Raji (cell line): Measurements from ENCODE around the gene KLK6.

Experiments
- POLR2A ChIP-seq: IDR thresholded peaks from 2 replicates; pipeline ENCODE4 v1.6.1; 2011; ENCODE audit warnings: low read depth, low read length, control low read depth; ENCODE audit not compliant: insufficient read depth

Gene KLK6

GRCh38 chr19:51000981-51001380, 31.6 kb upstream of the KLK6 start:
- TF ChIP-seq POLR2A: no peak

GRCh38 chr19:51000426-51000825, 31.0 kb upstream of the KLK6 start:
- TF ChIP-seq POLR2A: no peak

GRCh38 chr19:50998686-50999085, 29.3 kb upstream of the KLK6 start:
- no peak for TF ChIP-seq POLR2A

- no peak for TF ChIP-seq POLR2A
These were observed 28.7 kb upstream of the KLK6 start for GRCh38 chr19:50998061-50998460.

DNA sequence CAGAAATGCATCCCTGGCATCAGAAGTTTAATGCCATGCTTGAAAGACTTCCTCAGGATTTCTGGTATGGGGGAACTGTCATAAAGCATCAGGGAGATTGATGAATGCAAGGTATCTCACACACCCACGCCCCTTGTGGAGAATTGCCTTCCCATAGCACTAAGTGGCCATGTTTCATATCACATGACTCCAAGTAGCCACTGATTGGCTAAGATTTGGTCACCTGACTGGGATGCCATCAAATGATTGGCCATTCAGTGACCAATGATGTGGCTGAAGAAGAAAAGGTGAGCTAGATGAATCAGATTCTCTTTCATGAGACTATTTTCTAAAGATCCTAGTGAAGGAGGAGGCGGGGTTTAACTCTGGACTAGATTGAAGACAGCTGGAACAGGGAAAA, 24.7 kb upstream of the KLK6 start:
- TF ChIP-seq POLR2A: no peak

- no peak for TF ChIP-seq POLR2A
These were observed 23.3 kb upstream of the KLK6 start for GRCh38 chr19:50992666-50993035.

DNA sequence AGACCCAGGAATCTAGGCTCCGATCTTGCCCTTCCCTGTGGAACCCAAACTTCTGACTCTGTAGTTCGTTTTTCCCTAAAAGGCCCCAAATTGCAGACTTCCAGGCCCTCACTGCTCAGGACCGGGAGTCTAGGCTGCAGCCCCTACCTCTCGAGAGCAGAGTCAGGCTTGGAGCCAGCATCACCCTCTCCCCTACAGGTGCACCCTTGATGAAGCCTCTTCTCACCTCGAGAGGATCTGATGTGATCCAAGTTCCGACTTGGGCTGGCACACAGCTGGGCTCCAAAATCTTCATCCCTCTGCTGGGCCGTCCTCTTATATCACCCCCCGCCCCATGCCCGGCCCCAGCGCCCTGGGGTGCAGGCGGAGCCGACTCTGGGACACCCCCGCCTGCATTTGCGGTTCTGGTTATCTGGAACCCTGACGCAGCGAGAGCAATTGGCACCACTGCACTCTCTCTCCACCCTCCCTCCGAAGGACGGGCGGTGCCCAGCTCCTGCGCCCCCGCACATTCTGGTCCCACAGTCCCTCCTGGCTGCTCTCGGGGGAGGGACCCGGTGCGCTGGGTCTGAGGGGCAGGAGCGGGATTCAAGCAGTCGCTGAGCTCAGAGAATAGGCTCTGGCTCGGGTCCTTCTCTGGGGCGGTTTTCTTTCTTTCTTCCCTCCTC, 14.4 kb upstream of the KLK6 start, which contains the start of gene KLK7:
TSS of gene KLK7 (minus strand) at position 293 of the 668 bp plus-strand sequence. CDS start 1,518 bp downstream, outside the sequence.
- no peak for TF ChIP-seq POLR2A

- TF ChIP-seq POLR2A: no peak
These were observed 12.8 kb upstream of the KLK6 start for GRCh38 chr19:50982186-50982585.

DNA sequence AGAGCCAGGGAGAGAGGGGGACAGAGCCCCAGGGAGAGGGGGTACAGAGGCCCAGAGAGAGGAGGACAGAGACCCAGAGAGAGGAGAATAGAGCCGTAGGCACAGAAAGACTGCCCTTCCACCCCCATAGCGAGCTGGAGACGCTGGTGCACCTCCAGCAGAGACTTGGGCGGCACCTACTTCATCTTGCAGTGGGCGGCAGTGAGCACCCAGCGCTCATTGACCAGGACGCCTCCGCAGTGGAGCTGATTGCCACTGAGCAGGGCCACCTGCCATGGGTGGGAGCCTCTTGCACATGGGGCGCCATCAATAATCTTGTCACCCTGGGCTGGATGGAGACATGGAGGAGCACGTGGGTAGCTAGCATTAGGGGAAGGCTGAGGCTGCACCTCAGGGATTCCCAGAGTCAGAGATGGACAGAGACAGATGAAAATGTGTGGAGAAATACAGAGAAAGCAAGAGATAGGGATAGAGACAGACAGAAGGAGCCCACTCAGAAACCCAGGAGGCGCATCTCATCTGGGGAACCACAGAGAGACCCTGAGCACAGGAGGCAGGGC, 12.3 kb upstream of the KLK6 start:
- TF ChIP-seq POLR2A: no peak

DNA sequence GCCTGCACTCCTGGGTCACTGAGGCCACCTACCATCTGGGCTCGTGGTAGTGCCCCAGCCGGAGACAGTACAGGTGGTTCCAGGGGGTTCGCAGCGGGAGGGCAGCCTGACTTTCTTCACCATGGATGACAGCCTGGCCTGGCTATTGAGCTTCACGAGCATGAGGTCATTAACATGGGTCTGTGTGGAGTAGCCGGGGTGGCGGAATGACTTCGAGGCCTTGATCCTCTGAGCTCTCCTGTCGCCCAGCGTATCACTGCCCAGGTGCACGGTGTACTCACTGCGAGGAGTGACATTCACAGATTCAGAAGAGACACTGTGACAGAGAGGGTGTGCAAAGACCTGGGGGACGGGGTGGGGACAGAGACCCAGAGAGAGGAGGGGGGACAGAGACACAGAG, 10.8 kb upstream of the KLK6 start:
- no peak for TF ChIP-seq POLR2A

DNA sequence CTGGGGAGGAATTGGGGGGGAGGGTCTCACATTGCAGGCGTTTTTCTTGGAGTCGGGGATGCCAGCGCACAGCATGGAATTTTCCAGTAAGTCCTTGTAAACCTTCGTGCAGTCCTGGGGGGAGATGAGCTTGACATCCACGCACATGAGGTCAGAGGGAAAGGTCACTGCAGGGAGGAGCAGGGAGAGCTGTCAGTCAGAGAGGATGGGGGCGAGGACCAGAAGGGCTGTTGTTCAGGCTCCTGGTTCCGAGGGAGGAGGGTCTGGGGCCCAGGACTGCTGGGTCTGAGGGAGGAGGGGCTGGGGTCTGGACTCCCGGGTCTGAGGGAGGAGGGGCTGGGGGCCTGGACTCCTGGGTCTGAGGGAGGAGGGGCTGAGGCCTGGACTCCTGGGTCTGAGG, 10.4 kb upstream of the KLK6 start:
- TF ChIP-seq POLR2A: no peak

DNA sequence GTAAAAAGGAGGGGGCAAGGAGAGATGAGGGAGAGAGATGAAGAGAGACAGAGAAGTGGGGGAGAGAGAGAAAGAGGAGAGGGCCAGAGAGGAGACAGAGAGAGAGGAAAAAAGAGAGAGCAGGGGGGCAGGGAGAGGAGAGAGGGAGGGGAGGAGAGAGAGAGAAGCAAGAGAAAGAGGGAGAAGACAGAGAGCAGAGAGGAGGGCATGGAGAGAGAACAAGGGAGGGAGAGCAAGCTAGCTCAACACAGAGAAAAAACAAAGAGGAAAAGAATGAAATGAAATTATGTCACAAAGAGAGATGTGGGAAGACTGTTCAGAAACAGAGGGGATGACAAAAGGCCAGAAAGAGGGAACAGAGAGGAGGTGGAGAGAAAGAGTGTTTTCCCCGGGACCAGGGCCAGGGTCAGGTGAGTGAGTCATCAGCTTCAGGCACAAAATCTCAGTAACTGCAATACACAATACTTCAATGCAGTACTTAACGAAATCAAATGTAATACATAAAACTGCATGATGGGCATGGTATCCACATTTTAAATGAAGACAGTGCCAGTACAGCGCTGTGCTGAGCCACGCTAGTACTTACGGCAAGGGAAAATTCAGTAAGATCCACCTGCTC, 9.5 kb upstream of the KLK6 start:
- no peak for TF ChIP-seq POLR2A

- TF ChIP-seq POLR2A: no peak
These were observed 8.2 kb upstream of the KLK6 start for GRCh38 chr19:50977626-50978025.

DNA sequence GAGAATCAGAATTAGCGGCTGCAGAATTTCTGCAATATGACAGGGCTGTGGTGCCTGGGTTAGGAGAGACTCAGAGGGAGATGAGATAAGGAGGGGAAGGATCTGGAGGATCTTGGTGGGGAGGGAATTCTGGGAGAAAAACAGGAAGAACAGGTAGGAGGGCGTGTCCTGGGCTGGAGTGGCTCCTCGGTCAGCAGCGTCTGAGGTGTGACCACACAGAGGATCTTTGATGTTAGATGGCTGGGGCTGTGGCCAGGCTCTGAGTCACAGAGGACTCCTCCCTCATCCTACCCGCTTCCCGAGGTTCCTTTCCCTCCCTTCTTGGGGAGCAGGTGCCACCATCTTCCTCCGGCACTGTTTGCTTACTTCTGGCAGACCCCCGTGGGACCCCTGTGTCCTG, 6.4 kb upstream of the KLK6 start:
- no peak for TF ChIP-seq POLR2A

- no peak for TF ChIP-seq POLR2A
These were observed 5.5 kb upstream of the KLK6 start for GRCh38 chr19:50974702-50975556.
